ENCODE results near the gene TTLL7. TPM values are rescaled to one million over a fixed set of nuclear protein-coding genes. Genes with fewer than 3 reads are reported as not detected.

The TTLL7 gene
- total RNA-seq, 2 experiments from 2014 or later = 0.76 to 0.90 TPM

- Mint-ChIP-seq H3K9me3 (no peaks in the 10 kb centered on the region), H3K4me1 (ENCODE audit: low read depth) (no peaks in the 10 kb centered on the region), H3K36me3 (no peaks in the 10 kb centered on the region), H3K4me3 (no peak overlapping the region), H3K27ac (no peak overlapping the region), H3K27me3 (no peaks in the 10 kb centered on the region)
- POLR2A ChIA-PET = no interaction called here
- intact Hi-C loops (cut with micrococcal nuclease) = no loop called here
- CTCF ChIA-PET = interaction anchor here (0.8 kb wide), 1 partner anchor 35 kb away, joined by 3 read pairs; no protein-coding TSS in a partner anchor
- DNase-seq = no peak
Observed at GRCh38 chr1:83897516-83897915, 101.4 kb downstream of the TTLL7 start.

DNA sequence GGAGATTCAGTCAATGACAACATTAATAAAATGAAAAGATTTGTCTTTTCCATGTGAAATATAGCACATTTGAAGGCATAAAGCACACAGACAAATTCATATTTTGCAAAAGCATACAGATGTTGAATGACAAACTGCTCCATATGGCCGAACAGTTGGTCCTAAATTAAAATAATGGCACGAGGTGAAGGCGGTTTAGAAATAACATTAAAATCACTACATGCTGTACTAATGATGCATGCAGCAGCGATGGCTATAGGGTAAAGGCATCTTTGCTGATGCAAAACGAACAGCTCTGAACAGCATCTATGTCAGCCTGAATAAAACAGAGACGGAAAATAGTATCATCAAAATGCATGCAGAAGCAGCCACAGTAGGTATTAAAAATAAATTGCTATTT, 102.6 kb downstream of the TTLL7 start:
- no peaks in the 10 kb centered on the region for H3K4me1 Mint-ChIP-seq (ENCODE audit: low read depth)
- no peak for DNase-seq
- POLR2A ChIA-PET = no interaction called here
- intact Hi-C loops (cut with micrococcal nuclease) = no loop called here
- no peak overlapping the region for H3K4me3 Mint-ChIP-seq
- CTCF ChIA-PET = no interaction called here
- H3K36me3 Mint-ChIP-seq = no peaks in the 10 kb centered on the region
- H3K27me3 Mint-ChIP-seq = no peaks in the 10 kb centered on the region
- no peak overlapping the region for H3K27ac Mint-ChIP-seq
- no peaks in the 10 kb centered on the region for H3K9me3 Mint-ChIP-seq

DNA sequence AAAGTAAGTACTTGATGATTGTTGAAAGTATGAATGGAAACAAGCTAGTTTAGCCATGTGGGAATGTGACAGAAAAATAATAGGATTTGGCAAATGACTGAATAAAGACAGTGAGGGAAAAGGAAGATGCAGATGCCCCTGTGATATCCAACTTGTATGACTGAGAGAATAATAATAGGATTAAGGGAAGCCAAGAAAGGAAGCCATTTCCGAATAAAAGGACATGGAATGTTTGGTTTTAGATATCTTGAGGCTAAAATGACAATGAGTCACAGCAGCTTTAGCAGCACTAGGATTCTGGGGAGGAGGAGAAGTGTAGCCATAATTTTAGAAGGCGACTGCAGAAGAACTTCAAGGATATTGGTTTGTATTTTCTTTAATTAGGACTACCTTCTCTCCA, 109.2 kb downstream of the TTLL7 start:
- peaks cover 2% of the 10 kb centered on the region for H3K27me3 Mint-ChIP-seq
- H3K9me3 Mint-ChIP-seq = peaks cover 6% of the 10 kb centered on the region
- no peak overlapping the region for H3K4me3 Mint-ChIP-seq
- ChIA-PET CTCF (no interaction called here), POLR2A (no interaction called here)
- H3K27ac Mint-ChIP-seq = no peak overlapping the region
- no peak for DNase-seq
- no peaks in the 10 kb centered on the region for H3K4me1 Mint-ChIP-seq (ENCODE audit: low read depth)
- peaks cover 2% of the 10 kb centered on the region for H3K36me3 Mint-ChIP-seq
- intact Hi-C loops (cut with micrococcal nuclease) = no loop called here

- no peak for DNase-seq
- CTCF ChIA-PET = no interaction called here
- POLR2A ChIA-PET = no interaction called here
- peaks cover 6% of the 10 kb centered on the region for H3K9me3 Mint-ChIP-seq
- H3K4me3 Mint-ChIP-seq = no peak overlapping the region
- peaks cover 2% of the 10 kb centered on the region for H3K27me3 Mint-ChIP-seq
- intact Hi-C loops (cut with micrococcal nuclease) = no loop called here
- H3K36me3 Mint-ChIP-seq = peaks cover 2% of the 10 kb centered on the region
- no peak overlapping the region for H3K27ac Mint-ChIP-seq
- no peaks in the 10 kb centered on the region for H3K4me1 Mint-ChIP-seq (ENCODE audit: low read depth)
Observed at GRCh38 chr1:83887483-83887882, 111.4 kb downstream of the TTLL7 start.

GRCh38 chr1:83883979-83884378, 115.0 kb downstream of the TTLL7 start:
- no peak overlapping the region for H3K27ac Mint-ChIP-seq
- POLR2A ChIA-PET = no interaction called here

GRCh38 chr1:83882906-83883305, 116.0 kb downstream of the TTLL7 start:
- H3K9me3 Mint-ChIP-seq = no peaks in the 10 kb centered on the region
- DNase-seq = no peak
- peaks cover 4% of the 10 kb centered on the region for H3K27me3 Mint-ChIP-seq
- ChIA-PET CTCF (no interaction called here), POLR2A (no interaction called here)
- H3K27ac Mint-ChIP-seq = no peak overlapping the region
- H3K36me3 Mint-ChIP-seq = no peaks in the 10 kb centered on the region
- no peaks in the 10 kb centered on the region for H3K4me1 Mint-ChIP-seq (ENCODE audit: low read depth)
- intact Hi-C loops (cut with micrococcal nuclease) = no loop called here
- H3K4me3 Mint-ChIP-seq = no peak overlapping the region

More at GRCh38 chr1:83883979-83884378, 115.0 kb downstream of the TTLL7 start:
- no peak for DNase-seq
- intact Hi-C loops (cut with micrococcal nuclease) = no loop called here
- peaks cover 5% of the 10 kb centered on the region for H3K27me3 Mint-ChIP-seq
- no peak overlapping the region for H3K4me3 Mint-ChIP-seq
- H3K4me1 Mint-ChIP-seq (ENCODE audit: low read depth) = no peaks in the 10 kb centered on the region
- peaks cover 1% of the 10 kb centered on the region for H3K36me3 Mint-ChIP-seq
- CTCF ChIA-PET = no interaction called here
- peaks cover 5% of the 10 kb centered on the region for H3K9me3 Mint-ChIP-seq

- Mint-ChIP-seq H3K4me1 (ENCODE audit: low read depth) (no peaks in the 10 kb centered on the region), H3K36me3 (no peaks in the 10 kb centered on the region), H3K27ac (no peak overlapping the region), H3K27me3 (peaks cover 2% of the 10 kb centered on the region), H3K4me3 (no peak overlapping the region), H3K9me3 (no peaks in the 10 kb centered on the region)
- ChIA-PET POLR2A (no interaction called here), CTCF (no interaction called here)
- no peak for DNase-seq
- intact Hi-C loops (cut with micrococcal nuclease) = no loop called here
Observed at GRCh38 chr1:83872515-83872914, 126.4 kb downstream of the TTLL7 start.

- intact Hi-C loops (cut with micrococcal nuclease) = loop anchor here (10.0 kb wide), 1 partner anchor 360 kb away; no protein-coding TSS in a partner anchor
- no peak overlapping the region for H3K27ac Mint-ChIP-seq
- no peaks in the 10 kb centered on the region for H3K36me3 Mint-ChIP-seq
Observed at GRCh38 chr1:83864991-83865390, 133.9 kb downstream of the TTLL7 start.

GRCh38 chr1:83860490-83861221, 138.3 kb downstream of the TTLL7 start:
- intact Hi-C loops (cut with micrococcal nuclease) = loop anchor here (10.0 kb wide), 1 partner anchor 356 kb away; no protein-coding TSS in a partner anchor
- CTCF ChIA-PET = interaction anchor here (2.2 kb wide), 1 partner anchor 11 kb away, joined by 10 read pairs; no protein-coding TSS in a partner anchor

More at GRCh38 chr1:83864991-83865390, 133.9 kb downstream of the TTLL7 start:
- ChIA-PET POLR2A (no interaction called here), CTCF (interaction anchor here (1.1 kb wide), 1 partner anchor 14 kb away, joined by 4 read pairs; no protein-coding TSS in a partner anchor)
- Mint-ChIP-seq H3K4me3 (no peak overlapping the region), H3K4me1 (ENCODE audit: low read depth) (peaks cover 7% of the 10 kb centered on the region), H3K27me3 (no peaks in the 10 kb centered on the region), H3K9me3 (no peaks in the 10 kb centered on the region)
- DNase-seq = no peak

DNA sequence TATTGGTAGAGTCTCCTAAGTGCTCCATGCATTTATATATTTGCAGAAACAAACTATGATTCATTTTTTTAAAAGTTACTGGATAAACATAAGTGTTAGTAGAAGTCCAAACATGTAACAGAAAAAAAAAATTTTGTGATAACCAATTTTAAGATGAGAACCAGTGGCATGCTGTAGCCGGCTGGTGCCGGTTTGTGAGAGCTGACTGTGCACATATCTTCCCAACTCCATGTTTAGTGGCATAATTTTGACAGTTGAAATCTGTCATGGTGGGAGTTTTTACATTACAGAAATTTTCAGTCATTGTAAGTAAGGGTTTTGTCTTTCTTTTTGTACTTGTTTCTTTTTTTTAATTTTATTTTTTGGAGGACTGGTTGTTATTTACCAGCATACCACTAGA, 141.2 kb downstream of the TTLL7 start:
- H3K9me3 Mint-ChIP-seq = no peaks in the 10 kb centered on the region
- intact Hi-C loops (cut with micrococcal nuclease) = no loop called here
- no peak for DNase-seq
- no peaks in the 10 kb centered on the region for H3K27me3 Mint-ChIP-seq
- ChIA-PET POLR2A (no interaction called here), CTCF (interaction anchor here (0.7 kb wide), 1 partner anchor 46 kb away, joined by 3 read pairs; no protein-coding TSS in a partner anchor)
- no peak overlapping the region for H3K4me3 Mint-ChIP-seq
- H3K27ac Mint-ChIP-seq = no peak overlapping the region
- no peaks in the 10 kb centered on the region for H3K36me3 Mint-ChIP-seq
- peaks cover 8% of the 10 kb centered on the region for H3K4me1 Mint-ChIP-seq (ENCODE audit: low read depth)

More at GRCh38 chr1:83860490-83861221, 138.3 kb downstream of the TTLL7 start:
- H3K4me1 Mint-ChIP-seq (ENCODE audit: low read depth) = peaks cover 8% of the 10 kb centered on the region
- peak; percentile 85 for DNase-seq
- H3K9me3 Mint-ChIP-seq = no peaks in the 10 kb centered on the region
- no peak overlapping the region for H3K27ac Mint-ChIP-seq
- peak overlapping the region; percentile 61 for H3K4me3 Mint-ChIP-seq
- H3K27me3 Mint-ChIP-seq = no peaks in the 10 kb centered on the region
- H3K36me3 Mint-ChIP-seq = no peaks in the 10 kb centered on the region
- POLR2A ChIA-PET = no interaction called here

GRCh38 chr1:83857103-83857502, 141.8 kb downstream of the TTLL7 start:
- POLR2A ChIA-PET = no interaction called here
- DNase-seq = no peak
- no peaks in the 10 kb centered on the region for H3K36me3 Mint-ChIP-seq
- intact Hi-C loops (cut with micrococcal nuclease) = no loop called here
- H3K27me3 Mint-ChIP-seq = no peaks in the 10 kb centered on the region
- H3K9me3 Mint-ChIP-seq = no peaks in the 10 kb centered on the region
- CTCF ChIA-PET = interaction anchor here (0.7 kb wide), 1 partner anchor 45 kb away, joined by 3 read pairs; no protein-coding TSS in a partner anchor
- H3K4me3 Mint-ChIP-seq = no peak overlapping the region
- peaks cover 8% of the 10 kb centered on the region for H3K4me1 Mint-ChIP-seq (ENCODE audit: low read depth)
- H3K27ac Mint-ChIP-seq = no peak overlapping the region

DNA sequence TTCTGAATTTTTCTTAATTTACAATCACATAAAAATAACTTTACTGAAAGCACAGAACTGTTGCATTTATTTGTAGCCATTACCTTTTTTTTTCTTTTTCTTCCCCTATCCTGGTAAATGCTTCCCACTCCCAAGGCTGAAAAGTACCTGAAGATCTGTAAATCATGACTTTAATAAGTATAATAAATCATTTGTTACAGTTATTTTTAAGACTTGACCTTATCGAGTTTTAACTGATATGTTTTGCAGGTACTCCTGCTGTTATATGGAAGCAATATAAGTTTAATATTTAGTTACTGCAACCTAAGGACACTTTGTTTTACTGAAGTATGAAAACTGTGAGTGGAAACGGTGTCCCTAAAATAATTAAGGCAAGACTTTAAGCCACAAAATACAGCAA, 142.6 kb downstream of the TTLL7 start:
- ChIA-PET POLR2A (no interaction called here), CTCF (no interaction called here)
- H3K27ac Mint-ChIP-seq = no peak overlapping the region
- H3K4me1 Mint-ChIP-seq (ENCODE audit: low read depth) = peaks cover 8% of the 10 kb centered on the region
- intact Hi-C loops (cut with micrococcal nuclease) = no loop called here
- H3K27me3 Mint-ChIP-seq = no peaks in the 10 kb centered on the region
- no peaks in the 10 kb centered on the region for H3K9me3 Mint-ChIP-seq
- H3K36me3 Mint-ChIP-seq = no peaks in the 10 kb centered on the region
- no peak for DNase-seq
- no peak overlapping the region for H3K4me3 Mint-ChIP-seq

GRCh38 chr1:83854456-83854855, 144.5 kb downstream of the TTLL7 start:
- H3K36me3 Mint-ChIP-seq = no peaks in the 10 kb centered on the region
- CTCF ChIA-PET = no interaction called here
- H3K9me3 Mint-ChIP-seq = no peaks in the 10 kb centered on the region
- H3K27ac Mint-ChIP-seq = no peak overlapping the region
- H3K27me3 Mint-ChIP-seq = no peaks in the 10 kb centered on the region
- POLR2A ChIA-PET = no interaction called here
- H3K4me1 Mint-ChIP-seq (ENCODE audit: low read depth) = peaks cover 4% of the 10 kb centered on the region
- no peak overlapping the region for H3K4me3 Mint-ChIP-seq
- no peak for DNase-seq
- intact Hi-C loops (cut with micrococcal nuclease) = no loop called here

Data from activated CD4-positive, alpha-beta memory T cell treated with anti-CD3 and anti-CD28 coated beads for 36 hours (primary cell).